ENCODE measurements around the gene RECQL.

DNA sequence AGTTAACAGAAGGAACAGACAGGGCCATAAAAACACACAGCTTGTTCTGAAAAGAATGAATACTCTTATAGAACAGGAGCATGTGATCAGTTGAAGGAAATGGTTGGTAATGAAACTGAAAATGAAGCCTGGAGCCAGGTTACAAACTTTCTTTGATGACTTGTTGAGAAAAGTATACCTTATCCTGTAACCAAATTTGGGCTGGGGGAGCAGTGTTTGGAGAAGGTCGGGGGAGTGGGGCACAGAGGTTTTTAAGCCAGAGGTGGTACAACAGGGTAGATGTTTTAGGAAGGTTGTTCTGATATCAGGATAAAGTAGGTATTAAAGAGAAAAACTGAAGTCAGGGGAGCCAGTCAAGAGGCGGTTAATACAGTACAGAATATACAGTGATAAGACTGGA lies 8.3 kb upstream of the RECQL start:
- TF ChIP-seq, protein P1, sequence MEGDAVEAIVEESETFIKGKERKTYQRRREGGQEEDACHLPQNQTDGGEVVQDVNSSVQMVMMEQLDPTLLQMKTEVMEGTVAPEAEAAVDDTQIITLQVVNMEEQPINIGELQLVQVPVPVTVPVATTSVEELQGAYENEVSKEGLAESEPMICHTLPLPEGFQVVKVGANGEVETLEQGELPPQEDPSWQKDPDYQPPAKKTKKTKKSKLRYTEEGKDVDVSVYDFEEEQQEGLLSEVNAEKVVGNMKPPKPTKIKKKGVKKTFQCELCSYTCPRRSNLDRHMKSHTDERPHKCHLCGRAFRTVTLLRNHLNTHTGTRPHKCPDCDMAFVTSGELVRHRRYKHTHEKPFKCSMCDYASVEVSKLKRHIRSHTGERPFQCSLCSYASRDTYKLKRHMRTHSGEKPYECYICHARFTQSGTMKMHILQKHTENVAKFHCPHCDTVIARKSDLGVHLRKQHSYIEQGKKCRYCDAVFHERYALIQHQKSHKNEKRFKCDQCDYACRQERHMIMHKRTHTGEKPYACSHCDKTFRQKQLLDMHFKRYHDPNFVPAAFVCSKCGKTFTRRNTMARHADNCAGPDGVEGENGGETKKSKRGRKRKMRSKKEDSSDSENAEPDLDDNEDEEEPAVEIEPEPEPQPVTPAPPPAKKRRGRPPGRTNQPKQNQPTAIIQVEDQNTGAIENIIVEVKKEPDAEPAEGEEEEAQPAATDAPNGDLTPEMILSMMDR (conservative IDR thresholded peaks at IDR 0.05 in 1 of 2, IDR thresholded peaks at IDR 0.05 in 1 of 2; ENCODE audit: low read depth in 1 of 2, low read length in 2 of 2) = no peak
- TF ChIP-seq EZH2 (IDR thresholded peaks at IDR 0.05; ENCODE audit: low read length, missing control alignments) = no peak

All from fibroblast of lung (primary cell).